GM12878 (cell line): Measurements from ENCODE around the gene BLOC1S3. TPM values are rescaled to one million over a fixed set of nuclear protein-coding genes. Genes with fewer than 3 reads are reported as not detected.

Experiments used
- ATAC-seq: fragments of 200-7000 bp; cut with Tn5 transposase; 3 replicates; pipeline ENCODE4 v1.9.1; 2020; ENCODE audit warnings: mild to moderate bottlenecking, moderate library complexity
- BruUV-seq: library from RNA; stranded (reverse); fragments of 400-500 nt; replicated peaks from 2 replicates; lab custom pipeline; 2021; lab: Mats Ljungman, UMichigan
- CTCF ChIA-PET: fragments of 300-600 bp; sonication (Branson Sonifier 250); formaldehyde crosslinking; extraction: SDS; loops from one replicate; lab custom pipeline; 2021; ENCODE audit warnings: inconsistent platforms; lab: Yijun Ruan, JAX
- POLR2A ChIA-PET: fragments of 350-600 bp; formaldehyde crosslinking; extraction: SDS; loops from one replicate; lab custom pipeline; 2021; ENCODE audit warnings: inconsistent platforms; lab: Charles Lee
- RAD21 ChIA-PET: fragments of 300-600 bp; sonication (Branson Sonifier 250); formaldehyde crosslinking; loops from one replicate; lab custom pipeline; 2023; ENCODE audit warnings: antibody characterized with exemption; ENCODE audit not compliant: unreplicated experiment; lab: Charles Lee
- SMC1A ChIA-PET: fragments of 300-600 bp; sonication (Branson Sonifier 250); formaldehyde crosslinking; loops from one replicate; lab custom pipeline; 2023; ENCODE audit not compliant: unreplicated experiment, uncharacterized antibody; lab: Charles Lee
- DNase-seq: peaks from one replicate; pipeline ENCODE4 v3.0.0-alpha.2; 2011; ENCODE audit warnings: low read depth, low spot score
- FAIRE-seq: peaks from 3 replicates; lab custom pipeline; 2011; peaks lifted over from hg19 to GRCh38; lab: Jason Lieb, UNC
- H2AFZ ChIP-seq: 2 replicates; pipeline ENCODE4 v1.6.0; 2011; ENCODE audit warnings: low read depth, low read length, control low read depth; ENCODE audit not compliant: control insufficient read depth
- H3K27ac ChIP-seq: 2 replicates; pipeline ENCODE4 v1.5.1; 2011; ENCODE audit warnings: control low read depth; ENCODE audit not compliant: control insufficient read depth, insufficient read depth
- H3K27me3 ChIP-seq, 2 experiments: replicated peaks in 1 of 2; 2 replicates each; pipeline versions ENCODE4 v1.6.0 to v1.6.1; 2011; ENCODE audit warnings: low read length in 1 of 2; ENCODE audit not compliant: control insufficient read depth in 2 of 2, insufficient read depth in 2 of 2
- H3K36me3 ChIP-seq, 2 experiments: 2 replicates each; pipeline ENCODE4 v1.5.1; 2011; ENCODE audit warnings: low read length in 1 of 2; ENCODE audit not compliant: control insufficient read depth in 2 of 2, insufficient read depth in 2 of 2
- H3K4me1 ChIP-seq: 2 replicates; pipeline ENCODE4 v1.6.1; 2011; ENCODE audit warnings: mild to moderate bottlenecking, low read length, moderate library complexity, mixed read lengths; ENCODE audit not compliant: control insufficient read depth, insufficient read depth
- H3K4me2 ChIP-seq: 2 replicates; pipeline ENCODE4 v1.6.0; 2011; ENCODE audit warnings: control low read depth; ENCODE audit not compliant: control insufficient read depth, insufficient read depth
- H3K4me3 ChIP-seq: fragments of 200-600 bp; sonication (generic); 2 replicates; pipeline ENCODE4 v1.5.1; 2016
- H3K79me2 ChIP-seq: 2 replicates; pipeline ENCODE4 v1.6.0; 2011; ENCODE audit warnings: low read length; ENCODE audit not compliant: control insufficient read depth, insufficient read depth
- H3K9ac ChIP-seq: 2 replicates; pipeline ENCODE4 v1.8.0; 2011; ENCODE audit warnings: low read length, control low read depth, mixed read lengths; ENCODE audit not compliant: control insufficient read depth, insufficient read depth
- H3K9me3 ChIP-seq: replicated peaks from 3 replicates; pipeline ENCODE4 v1.5.1; 2011; ENCODE audit warnings: mild to moderate bottlenecking, low read length; ENCODE audit not compliant: control insufficient read depth, insufficient read depth
- H4K20me1 ChIP-seq: 2 replicates; pipeline ENCODE4 v1.6.0; 2011; ENCODE audit not compliant: control insufficient read depth, insufficient read depth
- EP300 ChIP-seq, 2 experiments: fragments of 150-350 bp in 1 of 2; IDR thresholded peaks; 2 replicates each; pipeline ENCODE4 v1.6.1; 2011 to 2012; ENCODE audit warnings: low read depth in 2 of 2, low read length in 2 of 2, borderline replicate concordance in 1 of 2, improper control_type of control experiment in 1 of 2, inconsistent platforms in 1 of 2; ENCODE audit not compliant: control insufficient read depth in 1 of 2
- HDAC6 ChIP-seq: fragments of 200-600 bp; sonication (generic); IDR thresholded peaks from one replicate; pipeline ENCODE4 v1.8.0; 2017; ENCODE audit warnings: antibody characterized with exemption; ENCODE audit not compliant: unreplicated experiment
- RAD51 ChIP-seq: fragments of 450-650 bp; IDR thresholded peaks from 2 replicates; pipeline ENCODE4 v1.6.1; 2016; ENCODE audit warnings: moderate library complexity, mild to moderate bottlenecking, inconsistent platforms
- RB1 ChIP-seq: fragments of 450-650 bp; formaldehyde crosslinking; IDR thresholded peaks from 2 replicates; pipeline ENCODE4 v1.6.1; 2017; ENCODE audit warnings: mild to moderate bottlenecking, borderline replicate concordance
- RELA ChIP-seq: fragments of 450-650 bp; IDR thresholded peaks from 2 replicates; pipeline ENCODE4 v1.8.0; 2014; ENCODE audit warnings: borderline replicate concordance; ENCODE audit not compliant: partially characterized antibody
- SMAD5 ChIP-seq: IDR thresholded peaks from 2 replicates; pipeline ENCODE4 v1.6.1; 2016; ENCODE audit warnings: antibody characterized with exemption, low read depth
- ZNF24 ChIP-seq: fragments of 450-650 bp; IDR thresholded peaks from 2 replicates; pipeline ENCODE4 v1.6.1; 2017; ENCODE audit warnings: antibody characterized with exemption, mild to moderate bottlenecking
- ZNF384 ChIP-seq: IDR thresholded peaks from 2 replicates; pipeline ENCODE4 v1.6.1; 2012; ENCODE audit warnings: low read depth, mild to moderate bottlenecking, low read length, improper control_type of control experiment, borderline replicate concordance
- ZNF622 ChIP-seq: fragments of 450-650 bp; IDR thresholded peaks from 2 replicates; pipeline ENCODE4 v1.6.1; 2017; ENCODE audit warnings: mild to moderate bottlenecking, inconsistent platforms
- WGBS: methylation state at CpG from one replicate; pipeline ENCODE4 v1.1.6; 2016; ENCODE audit warnings: low lambda C conversion rate; ENCODE audit not compliant: insufficient replicate concordance, insufficient coverage; ENCODE audit errors: missing lambda C conversion rate; 5-methylcytosine and 5-hydroxymethylcytosine counted together
- in situ Hi-C: fragments of 300-500 bp; cut with MboI; formaldehyde crosslinking; loops from 9 replicates; pipeline ENCODE4 v1.14.3; 2018; ENCODE audit warnings: mixed read lengths
- intact Hi-C: fragments of 100-400 bp; cut with micrococcal nuclease; formaldehyde crosslinking; loops from one replicate; pipeline ENCODE4 v1.14.2; 2022; ENCODE audit not compliant: unreplicated experiment
- polyA plus RNA-seq, 11 experiments: library from polyadenylated mRNA; depleted of rRNA in 4 of 11; unstranded in 6 of 11; stranded (reverse) in 5 of 11; fragments of >200 nt; fragmentation: Nextera tagmentation in 4 of 11; fragmentation: Illumina TruSeq in 1 of 11; extraction: Ambion mirVana in 4 of 11; extraction: Trizol in 1 of 11; gene quantifications; 1 replicate in 1 of 11; 2 replicates in 10 of 11; pipeline versions ENCODE4 v1.2.1 to v1.2.3, GENCODE V29; 2011 to 2016; ENCODE audit warnings: inconsistent platforms in 2 of 11, missing spikeins in 2 of 11, low read depth in 1 of 11
- total RNA-seq, 4 experiments: library from RNA; depleted of rRNA in 3 of 4; stranded (reverse); fragments of >200 nt in 3 of 4; fragmentation: Illumina TruSeq in 1 of 4; extraction: Trizol in 1 of 4; gene quantifications; 2 replicates each; pipeline versions ENCODE4 v1.2.1 to v1.2.3, GENCODE V29; 2013 to 2021
- TF ChIP-seq, protein P1 (sequence below): IDR thresholded peaks from 2 replicates; pipeline ENCODE4 v1.6.1; 2011; ENCODE audit warnings: low read depth, mild to moderate bottlenecking, low read length, moderate library complexity, borderline replicate concordance; ENCODE audit errors: extremely low read depth
- TF ChIP-seq, protein P2 (sequence below): IDR thresholded peaks from 2 replicates; pipeline ENCODE4 v1.6.1; 2012; ENCODE audit warnings: low read length, inconsistent platforms
- TF ChIP-seq, protein P3 (sequence below): IDR thresholded peaks from 2 replicates; pipeline ENCODE4 v1.6.1; 2012; ENCODE audit warnings: low read depth, low read length, improper control_type of control experiment

BLOC1S3 gene
- total and polyA plus RNA-seq, 10 of the 15 experiments (the other 5 are each of a cell fraction or from before 2014, with no cell fraction given), result 3.6 to 18.3 (median 10.4) TPM

DNA sequence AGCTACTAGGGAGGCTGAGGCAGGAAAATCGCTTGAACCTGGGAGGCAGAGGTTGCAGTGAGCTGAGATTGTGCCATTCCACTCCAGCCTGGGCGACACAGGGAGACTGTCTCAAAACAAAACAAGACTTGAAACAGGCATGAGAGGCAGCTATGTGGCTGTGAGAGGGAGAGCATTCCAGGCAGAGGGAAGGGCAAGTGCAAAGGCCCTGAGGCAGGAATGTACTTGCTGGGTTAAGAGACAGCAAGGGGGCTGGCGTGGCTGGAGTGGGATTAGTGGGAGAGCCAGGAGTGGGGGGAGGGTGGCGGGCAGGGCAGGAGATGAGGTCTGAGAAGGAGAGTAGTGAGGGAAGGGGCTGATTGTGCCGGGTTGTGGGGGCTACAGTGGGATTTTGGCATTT is 45.3 kb downstream of the BLOC1S3 start:
- ATAC-seq (no peak), FAIRE-seq (no peak), DNase-seq (no peak)
- intact Hi-C loops (no loop called here), in situ Hi-C loops (no loop called here)
- no peak overlapping the region for H3K4me3 ChIP-seq
- RAD21 ChIA-PET, result no interaction called here
- H2AFZ ChIP-seq, result no peak overlapping the region
- TF ChIP-seq RAD51, result no peak
- TF ChIP-seq, protein P1, sequence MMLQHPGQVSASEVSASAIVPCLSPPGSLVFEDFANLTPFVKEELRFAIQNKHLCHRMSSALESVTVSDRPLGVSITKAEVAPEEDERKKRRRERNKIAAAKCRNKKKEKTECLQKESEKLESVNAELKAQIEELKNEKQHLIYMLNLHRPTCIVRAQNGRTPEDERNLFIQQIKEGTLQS, result no peak
- TF ChIP-seq RB1, result no peak
- TF ChIP-seq SMAD5, result no peak
- TF ChIP-seq HDAC6, result no peak
- TF ChIP-seq, protein P2, sequence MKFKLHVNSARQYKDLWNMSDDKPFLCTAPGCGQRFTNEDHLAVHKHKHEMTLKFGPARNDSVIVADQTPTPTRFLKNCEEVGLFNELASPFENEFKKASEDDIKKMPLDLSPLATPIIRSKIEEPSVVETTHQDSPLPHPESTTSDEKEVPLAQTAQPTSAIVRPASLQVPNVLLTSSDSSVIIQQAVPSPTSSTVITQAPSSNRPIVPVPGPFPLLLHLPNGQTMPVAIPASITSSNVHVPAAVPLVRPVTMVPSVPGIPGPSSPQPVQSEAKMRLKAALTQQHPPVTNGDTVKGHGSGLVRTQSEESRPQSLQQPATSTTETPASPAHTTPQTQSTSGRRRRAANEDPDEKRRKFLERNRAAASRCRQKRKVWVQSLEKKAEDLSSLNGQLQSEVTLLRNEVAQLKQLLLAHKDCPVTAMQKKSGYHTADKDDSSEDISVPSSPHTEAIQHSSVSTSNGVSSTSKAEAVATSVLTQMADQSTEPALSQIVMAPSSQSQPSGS, result no peak
- no peak for TF ChIP-seq RELA
- TF ChIP-seq ZNF24, result no peak
- TF ChIP-seq, protein P3, sequence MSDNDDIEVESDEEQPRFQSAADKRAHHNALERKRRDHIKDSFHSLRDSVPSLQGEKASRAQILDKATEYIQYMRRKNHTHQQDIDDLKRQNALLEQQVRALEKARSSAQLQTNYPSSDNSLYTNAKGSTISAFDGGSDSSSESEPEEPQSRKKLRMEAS, result no peak
- TF ChIP-seq ZNF384, result no peak
- no peak for TF ChIP-seq ZNF622
- TF ChIP-seq EP300 (IDR thresholded peaks at IDR 0.05; ENCODE audit: borderline replicate concordance in 1 of 2, control insufficient read depth in 1 of 2, low read depth in 2 of 2, low read length in 2 of 2), result no peak
- H3K9me3 ChIP-seq, result no peaks in the 10 kb centered on the region
- no peak overlapping the region for H3K9ac ChIP-seq
- H3K4me2 ChIP-seq, result no peak overlapping the region
- WGBS, result 13% methylated on average over 5 of the region's 5 CpGs
- H3K4me1 ChIP-seq, result no peaks in the 10 kb centered on the region
- H3K27ac ChIP-seq, result no peak overlapping the region
- CTCF ChIA-PET, result no interaction called here
- H4K20me1 ChIP-seq, result no peaks in the 10 kb centered on the region
- POLR2A ChIA-PET, result no interaction called here
- BruUV-seq, result no TSS peak
- H3K36me3 ChIP-seq, result no peaks in the 10 kb centered on the region
- no peaks in the 10 kb centered on the region for H3K79me2 ChIP-seq
- no peaks in the 10 kb centered on the region; a peak in 1 of 4 replicates for H3K27me3 ChIP-seq
- SMC1A ChIA-PET, result interaction anchor here (0.6 kb wide), 1 partner anchor 115 kb away, joined by 3 read pairs; no protein-coding TSS in a partner anchor
